ENCODE results near the gene ATP2B2.

DNA sequence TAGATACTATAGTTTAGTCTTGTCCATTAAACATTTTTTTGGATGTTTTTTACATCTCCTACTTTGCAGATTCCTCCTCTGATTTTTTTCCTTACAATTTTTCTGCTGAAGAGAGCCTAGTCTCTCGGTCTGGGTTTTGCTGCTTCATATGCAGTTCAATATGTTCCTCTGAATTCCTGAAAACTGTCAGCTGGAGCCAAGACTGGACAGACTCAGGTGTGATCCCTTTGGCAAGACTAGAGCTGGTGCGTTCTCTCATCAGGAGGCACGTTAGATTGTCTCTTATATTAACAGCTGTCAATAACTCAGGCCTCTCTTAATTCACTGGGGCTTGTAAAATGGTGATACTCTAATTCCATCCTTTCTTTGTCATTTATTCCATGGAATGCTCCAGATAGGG lies 199.2 kb downstream of the ATP2B2 start:
- TF ChIP-seq, protein P1, sequence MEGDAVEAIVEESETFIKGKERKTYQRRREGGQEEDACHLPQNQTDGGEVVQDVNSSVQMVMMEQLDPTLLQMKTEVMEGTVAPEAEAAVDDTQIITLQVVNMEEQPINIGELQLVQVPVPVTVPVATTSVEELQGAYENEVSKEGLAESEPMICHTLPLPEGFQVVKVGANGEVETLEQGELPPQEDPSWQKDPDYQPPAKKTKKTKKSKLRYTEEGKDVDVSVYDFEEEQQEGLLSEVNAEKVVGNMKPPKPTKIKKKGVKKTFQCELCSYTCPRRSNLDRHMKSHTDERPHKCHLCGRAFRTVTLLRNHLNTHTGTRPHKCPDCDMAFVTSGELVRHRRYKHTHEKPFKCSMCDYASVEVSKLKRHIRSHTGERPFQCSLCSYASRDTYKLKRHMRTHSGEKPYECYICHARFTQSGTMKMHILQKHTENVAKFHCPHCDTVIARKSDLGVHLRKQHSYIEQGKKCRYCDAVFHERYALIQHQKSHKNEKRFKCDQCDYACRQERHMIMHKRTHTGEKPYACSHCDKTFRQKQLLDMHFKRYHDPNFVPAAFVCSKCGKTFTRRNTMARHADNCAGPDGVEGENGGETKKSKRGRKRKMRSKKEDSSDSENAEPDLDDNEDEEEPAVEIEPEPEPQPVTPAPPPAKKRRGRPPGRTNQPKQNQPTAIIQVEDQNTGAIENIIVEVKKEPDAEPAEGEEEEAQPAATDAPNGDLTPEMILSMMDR (IDR thresholded peaks at IDR 0.05): no peak
- no peak for TF ChIP-seq POLR2A (IDR thresholded peaks at IDR 0.05)
